GM18867 (cell line): Measurements from ENCODE around the gene SCUBE1.

ENCODE experiments used
- ATAC-seq: cut with Tn5 transposase; IDR thresholded peaks from one replicate; pipeline ENCODE4 v1.9.1; 2021; ENCODE audit warnings: mild to moderate bottlenecking, moderate library complexity; ENCODE audit not compliant: unreplicated experiment

The SCUBE1 gene

DNA sequence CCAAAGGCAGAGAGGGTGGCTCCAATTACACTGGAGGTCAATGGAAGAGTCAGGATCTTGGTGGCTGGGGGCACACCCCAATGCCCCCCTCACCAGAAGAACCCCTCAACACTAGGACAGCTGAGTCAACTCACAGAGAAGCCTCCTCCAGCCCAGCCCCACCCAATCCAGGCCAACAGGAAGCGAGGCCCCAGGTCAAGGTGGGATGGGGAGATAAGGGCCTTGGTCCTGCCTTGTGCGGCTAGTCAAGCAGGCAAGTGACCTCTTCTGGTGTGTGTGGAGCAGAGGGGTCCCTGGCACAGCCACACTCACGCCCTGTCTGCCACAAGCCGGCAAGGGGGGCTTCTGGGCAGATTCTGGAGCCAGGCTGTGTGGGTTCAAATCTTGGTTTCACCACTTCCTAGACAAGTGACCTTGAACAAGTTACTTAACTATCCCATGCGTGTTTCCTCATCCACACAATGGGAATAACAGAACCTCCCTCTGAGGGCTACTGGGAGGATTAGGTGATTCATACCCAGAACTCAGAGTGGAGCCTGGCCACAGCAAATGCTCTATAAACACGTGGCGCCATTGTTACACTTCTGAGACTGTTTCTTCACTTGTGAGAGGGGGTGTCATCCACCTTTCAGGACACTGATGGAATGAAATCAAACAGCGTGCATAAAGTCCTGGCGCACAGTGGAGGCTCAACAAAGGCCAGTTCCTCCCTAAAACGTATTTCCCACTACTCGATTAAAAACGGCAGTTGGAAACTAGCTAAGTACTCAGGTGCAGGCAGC lies 159.5 kb downstream of the SCUBE1 start:
- ATAC-seq = no peak

DNA sequence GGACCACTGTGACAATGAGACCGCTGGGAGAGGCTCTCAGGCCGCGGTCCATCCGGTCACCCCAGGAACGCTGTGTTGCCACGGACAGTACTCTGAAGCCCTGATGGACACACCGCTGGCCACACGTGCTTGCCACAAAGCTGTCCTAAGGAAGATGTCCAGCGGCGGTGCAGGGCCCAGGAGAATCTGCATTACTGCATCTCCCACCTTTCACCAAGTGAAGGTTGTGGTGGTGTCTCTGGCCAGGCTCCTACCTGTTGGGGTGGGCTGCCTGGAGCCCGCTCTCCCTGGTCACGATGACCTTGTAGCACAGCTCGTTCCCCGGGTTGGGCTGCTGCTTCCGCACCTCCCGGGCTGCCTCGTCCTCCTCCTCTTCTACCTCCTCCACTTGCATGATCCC lies 160.4 kb downstream of the SCUBE1 start:
- ATAC-seq = no peak

DNA sequence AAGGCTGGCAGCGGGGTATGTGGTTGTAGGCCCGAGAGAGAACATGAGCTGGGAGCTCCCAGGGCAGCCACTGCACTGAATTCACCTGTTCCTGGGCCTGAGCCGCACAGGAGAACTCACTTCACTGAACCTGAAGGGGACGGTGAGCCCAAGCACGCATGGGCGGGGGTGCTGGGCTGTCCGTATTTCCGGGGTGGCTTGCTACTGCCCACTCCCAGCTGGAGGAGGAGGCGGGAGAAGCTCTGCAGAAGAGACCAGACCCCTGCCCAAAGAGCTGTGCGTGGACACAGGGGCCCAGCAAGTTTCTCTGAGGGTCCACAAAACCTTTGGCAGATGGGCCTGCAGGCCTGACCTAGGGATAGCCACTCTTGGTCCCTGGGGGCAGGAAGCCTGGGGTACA lies 161.1 kb downstream of the SCUBE1 start:
- ATAC-seq = no peak

DNA sequence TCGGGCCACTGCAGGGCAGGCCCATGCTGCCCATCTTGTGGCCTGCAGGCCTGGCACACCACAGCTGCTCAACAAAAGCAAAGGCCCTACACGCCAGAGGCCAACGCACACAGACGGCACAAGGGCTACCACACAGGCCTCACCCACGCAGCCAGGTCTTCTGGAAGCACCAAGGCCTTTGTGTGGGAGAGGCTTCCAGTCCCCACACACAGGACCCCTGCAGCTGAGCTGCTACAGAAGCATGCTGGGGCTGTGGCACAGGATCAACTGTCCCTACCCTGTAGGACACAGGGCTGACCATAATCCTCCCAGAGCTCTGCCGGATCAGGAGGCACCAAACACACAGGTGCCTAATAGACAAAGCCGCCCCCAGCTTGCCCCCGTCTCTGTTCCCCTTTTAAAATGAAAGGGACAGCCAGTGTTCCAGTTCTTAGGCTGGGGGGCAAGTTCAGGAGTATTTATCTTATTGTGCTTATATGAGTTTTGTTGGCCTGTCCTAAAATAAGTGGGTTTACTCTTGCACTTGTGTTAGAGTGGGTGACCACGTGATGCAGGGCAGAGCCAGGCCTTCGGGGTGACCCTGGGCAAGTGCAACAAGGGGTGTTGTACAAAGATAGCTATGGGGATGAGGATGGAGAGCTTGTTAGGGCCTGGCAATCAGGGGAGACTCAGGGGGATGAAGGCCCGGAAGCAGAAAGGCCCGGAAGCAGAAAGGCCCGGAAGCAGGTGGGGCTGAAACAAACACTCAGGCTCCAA lies 161.7 kb downstream of the SCUBE1 start:
- ATAC-seq = no peak

DNA sequence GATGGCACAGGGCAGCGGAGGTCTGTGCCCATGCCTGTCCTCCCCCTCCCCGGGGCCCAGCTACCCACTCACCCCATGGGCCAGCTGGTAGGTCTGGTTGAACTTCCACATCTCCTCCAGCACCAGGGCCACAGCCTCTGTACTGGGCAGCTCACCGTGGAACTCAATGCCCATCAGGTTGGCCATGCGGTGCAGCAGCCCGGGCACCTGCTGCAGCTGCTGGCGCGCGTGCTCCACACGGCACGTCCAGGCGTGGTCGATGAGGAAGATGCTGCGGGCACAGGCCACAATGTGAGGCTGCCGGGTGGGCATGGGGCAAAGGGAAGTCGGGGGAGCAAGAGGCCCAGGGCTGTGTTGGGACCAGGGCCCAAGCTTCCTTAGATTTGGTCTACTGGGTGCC lies 162.5 kb downstream of the SCUBE1 start:
- no peak for ATAC-seq

DNA sequence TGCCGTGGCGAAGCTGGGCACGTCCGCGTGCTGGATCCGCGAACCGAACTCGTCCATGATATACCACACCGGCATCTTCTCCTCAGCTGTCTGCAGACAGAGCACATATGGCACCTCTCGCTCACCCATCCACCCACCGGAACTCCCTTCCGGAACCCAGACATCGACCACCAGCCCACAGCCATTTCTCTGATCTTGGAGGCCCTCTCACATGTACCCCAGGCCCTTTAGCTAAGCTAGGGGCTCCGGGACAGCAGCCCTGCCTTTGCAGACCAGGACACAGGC lies 163.3 kb downstream of the SCUBE1 start:
- ATAC-seq = no peak

DNA sequence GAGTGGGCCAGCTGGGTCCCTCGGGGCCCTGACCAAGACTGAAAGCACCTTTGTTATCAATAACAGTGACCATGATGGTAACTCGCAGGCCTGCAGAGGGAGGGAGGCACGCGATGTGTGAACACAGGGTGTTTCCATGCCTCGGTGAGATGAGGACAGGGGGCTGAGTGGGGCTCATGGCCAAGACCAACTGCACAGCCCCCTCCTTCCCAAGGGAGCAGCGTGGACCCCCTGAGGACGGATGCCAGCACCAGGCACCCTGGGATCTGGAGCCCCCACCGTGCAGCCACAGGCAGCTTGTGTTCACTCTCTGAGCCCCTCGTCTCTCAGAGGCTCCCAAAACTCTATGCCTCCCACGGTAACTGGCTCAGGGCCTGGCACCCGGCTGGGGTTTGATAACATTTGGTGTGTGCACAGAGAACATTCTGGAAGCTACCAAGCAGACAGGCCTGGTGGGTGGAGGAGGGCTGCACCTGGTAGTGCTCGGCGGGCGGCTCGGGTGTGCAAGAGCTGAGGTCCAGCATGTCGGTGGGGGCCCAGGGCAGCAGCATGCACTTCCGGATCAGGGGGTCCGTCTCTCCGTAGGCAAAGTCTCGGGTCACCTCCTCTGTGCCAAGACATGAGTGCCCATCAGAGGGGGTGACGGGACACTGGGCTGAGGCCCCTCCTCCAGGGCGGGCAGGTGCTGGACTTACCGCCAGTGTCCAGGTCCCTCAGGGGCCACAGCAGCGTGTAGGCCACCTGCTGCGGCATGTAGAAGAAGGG lies 163.8 kb downstream of the SCUBE1 start:
- ATAC-seq = no peak

DNA sequence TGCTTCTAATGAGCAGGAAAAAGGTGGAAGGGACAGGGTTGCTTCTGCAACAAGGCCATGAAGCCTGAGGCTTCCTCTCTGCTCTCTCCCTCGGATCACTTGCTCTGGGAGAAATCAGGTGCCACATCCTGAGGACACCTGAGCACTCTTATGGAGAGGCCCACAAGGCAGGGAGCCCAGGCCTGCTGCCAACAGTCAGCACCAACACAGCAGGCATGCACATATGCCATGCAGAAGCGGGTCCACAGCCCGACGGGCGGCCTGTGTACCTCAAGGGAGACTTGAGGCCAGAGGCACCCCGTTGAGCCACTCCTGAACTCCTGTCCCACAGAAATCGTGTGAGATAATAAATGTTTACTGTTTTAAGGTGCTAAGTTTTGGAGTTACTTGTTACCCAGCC lies 165.7 kb downstream of the SCUBE1 start:
- ATAC-seq = no peak

DNA sequence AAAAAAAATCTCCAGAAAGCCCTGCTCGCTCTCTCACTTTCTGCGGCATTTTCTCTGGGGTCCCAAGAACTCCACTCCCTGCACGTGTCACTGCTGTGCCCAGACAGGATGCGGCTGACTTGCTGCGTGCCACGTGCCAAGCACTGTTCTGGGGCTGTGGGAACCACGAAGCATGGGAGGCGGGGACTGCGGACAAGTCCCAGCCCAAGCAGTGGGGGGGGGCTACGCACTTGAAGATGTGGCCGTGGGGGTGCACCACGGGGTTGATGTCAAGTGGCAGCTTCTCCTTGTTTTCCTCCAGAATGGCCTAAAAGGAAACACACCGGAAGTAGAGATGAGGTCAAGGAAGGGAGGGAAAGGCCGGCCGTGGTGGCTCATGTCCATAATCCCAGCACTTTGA lies 167.1 kb downstream of the SCUBE1 start:
- no peak for ATAC-seq

DNA sequence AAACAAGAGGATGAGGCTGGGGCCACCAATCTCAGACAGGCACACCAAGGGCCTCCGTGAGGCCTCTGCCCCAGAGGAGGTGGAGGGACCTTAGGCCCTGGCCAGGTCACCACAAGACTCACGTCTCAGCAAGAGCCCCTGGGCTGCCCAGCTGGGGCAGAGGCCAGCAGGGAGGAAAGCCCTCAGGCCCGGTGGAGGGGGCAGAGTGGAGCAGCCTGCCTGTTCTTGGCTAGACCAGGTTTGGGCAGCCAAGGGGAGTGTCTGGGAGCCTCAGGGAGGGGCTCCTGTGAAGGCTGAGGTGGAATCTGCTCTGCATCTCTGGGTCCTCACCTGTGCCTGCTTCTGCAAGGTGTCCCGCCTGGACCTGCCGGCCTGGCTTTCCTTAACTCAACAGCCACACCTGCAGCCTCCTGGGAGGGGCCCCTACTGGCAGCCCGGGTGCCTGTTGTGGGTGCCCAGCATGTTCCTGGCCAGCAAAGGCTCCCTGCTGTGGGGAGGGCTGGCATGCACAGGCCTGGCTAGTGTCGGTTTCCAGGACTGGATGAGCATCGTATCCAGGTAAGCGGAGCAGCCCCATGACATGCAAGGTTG lies 168.1 kb downstream of the SCUBE1 start:
- ATAC-seq = no peak

DNA sequence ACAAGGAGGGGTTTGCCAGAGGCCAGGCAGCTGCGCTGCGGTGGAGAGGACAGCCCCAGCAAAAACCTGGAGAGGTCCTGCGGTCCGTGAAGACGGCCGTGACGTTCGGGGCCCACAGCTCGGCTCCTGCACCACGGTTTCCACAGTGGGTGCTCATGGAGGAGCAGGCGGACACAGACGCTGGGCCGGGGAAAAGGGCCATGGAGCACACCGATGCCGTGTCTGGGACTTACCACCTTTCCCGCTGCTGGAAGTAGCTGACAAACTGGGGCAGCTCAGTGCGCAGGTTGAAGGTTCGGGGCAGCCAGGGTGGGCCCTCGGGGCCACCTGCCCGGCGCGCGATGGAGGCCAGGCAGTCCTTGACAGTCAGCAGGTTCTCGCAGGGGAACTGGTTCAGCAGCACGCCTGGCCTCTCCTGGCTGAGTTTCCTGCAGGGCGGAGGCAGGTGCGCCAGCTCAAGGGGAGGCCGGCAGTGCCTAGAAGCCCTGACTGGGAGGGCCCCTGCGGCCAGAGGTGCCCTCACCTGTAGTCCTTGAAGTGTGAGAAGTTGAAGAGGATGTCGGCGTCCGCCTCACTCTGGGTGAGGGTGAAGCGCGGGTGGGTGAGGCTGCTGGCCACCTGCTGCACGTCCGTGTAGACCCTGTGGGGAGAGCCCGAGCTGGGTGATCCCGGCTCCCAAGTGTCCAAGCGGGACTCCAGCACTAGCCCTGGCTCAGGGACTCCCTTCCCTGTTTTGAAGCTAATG lies 169.0 kb downstream of the SCUBE1 start:
- ATAC-seq = no peak

DNA sequence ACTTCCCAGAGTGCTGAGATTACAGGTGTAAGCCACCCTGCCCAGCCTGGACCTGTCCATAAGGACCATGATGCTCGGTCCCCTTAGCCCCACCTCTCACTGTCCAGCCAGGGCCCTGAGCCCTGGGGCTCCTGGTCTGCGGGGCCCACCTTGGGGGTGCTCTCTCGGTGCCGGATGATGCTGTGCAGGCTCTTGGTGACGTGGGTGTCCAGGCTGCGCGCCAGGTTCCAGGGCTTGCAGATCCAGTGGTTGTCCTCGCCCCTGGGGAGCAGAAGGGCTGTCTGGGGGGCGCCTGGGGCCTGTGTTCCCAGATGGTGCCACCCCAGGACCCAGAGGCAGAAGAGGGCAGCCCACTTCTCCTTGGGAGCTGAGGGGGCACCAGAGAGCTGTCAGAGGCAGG lies 169.6 kb downstream of the SCUBE1 start:
- ATAC-seq = no peak

DNA sequence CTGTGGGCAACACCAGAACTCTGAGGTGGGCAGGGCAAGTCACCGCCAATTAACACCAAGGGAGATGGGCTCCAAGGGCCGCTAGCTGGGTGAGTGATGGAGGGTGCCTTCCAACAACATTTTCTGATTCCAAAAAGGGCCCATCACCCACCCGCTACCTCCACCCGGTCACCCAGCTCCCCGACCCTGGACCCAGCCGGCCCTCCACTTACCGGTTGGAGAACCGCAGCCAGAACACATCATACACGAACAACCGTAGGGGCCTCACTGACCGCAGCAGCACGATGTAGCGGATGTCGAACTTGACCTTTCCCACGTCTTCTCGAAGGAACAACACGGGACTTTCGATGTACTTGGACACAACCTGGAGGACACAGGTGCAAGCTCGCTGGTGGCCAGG lies 171.0 kb downstream of the SCUBE1 start:
- ATAC-seq = no peak

DNA sequence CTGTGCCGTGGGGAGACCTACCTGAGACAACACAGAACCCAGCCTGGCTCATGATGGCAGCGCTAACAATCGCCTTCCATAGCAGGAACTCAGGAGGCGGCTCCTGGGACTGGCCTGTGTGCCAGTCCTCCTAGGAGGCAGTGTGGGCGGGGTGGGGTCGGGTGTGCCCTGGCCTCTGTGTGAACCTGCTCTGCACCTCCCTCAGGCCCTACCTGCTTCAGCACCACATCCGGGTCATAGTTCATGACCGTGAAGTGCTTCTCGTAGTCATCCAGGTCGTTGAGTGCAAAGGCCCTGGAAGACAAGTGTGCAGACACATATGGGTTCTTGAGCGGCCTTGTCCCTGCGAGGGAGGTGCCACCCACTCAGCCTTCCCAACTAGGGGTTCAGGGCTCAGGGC lies 171.6 kb downstream of the SCUBE1 start:
- ATAC-seq = no peak

DNA sequence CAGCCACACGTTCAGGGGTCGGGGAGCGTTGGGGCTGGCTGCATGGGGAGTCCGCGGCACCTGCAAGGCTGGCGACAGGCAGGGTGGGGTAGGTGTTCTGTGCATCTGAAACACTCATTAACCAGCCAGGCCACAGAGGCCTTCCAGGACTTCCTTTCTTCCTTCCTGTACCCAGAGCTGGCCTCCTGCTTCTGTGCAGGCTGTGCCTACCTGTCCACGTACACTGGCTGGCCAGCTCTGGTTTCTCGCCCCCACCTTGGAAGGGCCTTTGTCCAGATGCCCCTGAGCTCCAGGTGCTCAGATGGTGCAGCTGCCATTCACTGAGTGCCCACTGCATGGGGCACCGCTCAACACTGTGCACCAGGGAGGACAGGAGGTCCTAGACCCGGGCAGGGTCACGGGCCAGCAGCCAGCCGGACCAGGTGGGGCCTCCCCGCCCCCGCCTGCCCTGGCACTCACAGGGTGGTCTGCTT lies 172.1 kb downstream of the SCUBE1 start:
- ATAC-seq = no peak

DNA sequence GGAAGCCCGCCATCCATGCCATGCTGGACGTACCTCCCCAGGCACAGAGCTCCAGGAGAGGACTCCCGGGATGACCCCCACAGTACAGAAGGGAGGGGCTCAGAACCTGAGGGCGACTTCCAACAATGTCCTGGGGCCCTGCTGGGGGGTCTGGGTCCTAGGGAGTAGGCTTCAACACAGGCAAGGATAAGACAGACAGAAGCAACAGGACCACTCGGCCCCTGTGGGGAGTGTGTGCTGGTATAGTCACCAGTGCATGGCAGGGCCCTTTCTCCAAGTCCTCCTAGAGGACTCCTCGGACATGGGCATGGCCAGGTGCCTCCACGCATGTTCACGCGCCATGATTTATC lies 173.1 kb downstream of the SCUBE1 start:
- no peak for ATAC-seq

DNA sequence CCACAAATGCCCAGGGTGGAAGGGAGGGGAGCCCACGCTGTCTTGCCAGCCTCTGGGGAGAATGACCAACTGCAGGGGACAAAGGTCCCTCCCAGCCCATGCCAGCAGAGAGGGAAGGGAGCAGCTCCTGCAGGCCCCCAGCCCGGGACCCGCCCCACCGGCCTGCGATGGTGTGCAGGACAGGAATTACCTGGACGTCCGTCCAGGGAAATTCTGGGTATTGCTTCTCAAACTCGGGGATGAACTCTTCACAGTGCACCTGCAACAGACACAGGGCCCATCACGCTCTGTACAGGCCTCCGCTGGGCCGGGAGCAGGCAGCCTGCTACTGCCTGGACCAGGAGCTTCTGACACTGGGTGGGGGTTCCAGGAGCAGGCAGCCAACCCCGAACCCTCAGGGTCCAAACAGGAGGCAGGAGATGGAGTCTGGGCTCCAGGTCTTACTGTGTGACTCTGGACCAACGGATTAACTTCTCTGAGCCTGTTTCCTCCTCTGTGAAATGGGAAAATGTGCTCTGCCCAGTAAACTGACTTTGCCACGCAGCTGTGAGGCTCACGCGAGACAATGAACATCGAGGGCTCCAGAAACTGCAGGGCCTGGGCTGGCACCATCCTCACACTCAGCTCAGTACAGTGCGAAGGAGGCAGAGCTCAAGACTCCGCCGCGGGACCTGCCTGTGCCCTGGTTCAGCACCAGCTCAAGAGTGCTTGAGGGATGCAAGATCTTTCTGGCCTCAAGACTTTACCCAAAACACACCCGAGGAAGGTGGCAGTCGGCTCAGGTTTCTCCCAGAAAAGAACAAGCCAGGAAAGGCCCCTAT lies 173.7 kb downstream of the SCUBE1 start:
- no peak for ATAC-seq

DNA sequence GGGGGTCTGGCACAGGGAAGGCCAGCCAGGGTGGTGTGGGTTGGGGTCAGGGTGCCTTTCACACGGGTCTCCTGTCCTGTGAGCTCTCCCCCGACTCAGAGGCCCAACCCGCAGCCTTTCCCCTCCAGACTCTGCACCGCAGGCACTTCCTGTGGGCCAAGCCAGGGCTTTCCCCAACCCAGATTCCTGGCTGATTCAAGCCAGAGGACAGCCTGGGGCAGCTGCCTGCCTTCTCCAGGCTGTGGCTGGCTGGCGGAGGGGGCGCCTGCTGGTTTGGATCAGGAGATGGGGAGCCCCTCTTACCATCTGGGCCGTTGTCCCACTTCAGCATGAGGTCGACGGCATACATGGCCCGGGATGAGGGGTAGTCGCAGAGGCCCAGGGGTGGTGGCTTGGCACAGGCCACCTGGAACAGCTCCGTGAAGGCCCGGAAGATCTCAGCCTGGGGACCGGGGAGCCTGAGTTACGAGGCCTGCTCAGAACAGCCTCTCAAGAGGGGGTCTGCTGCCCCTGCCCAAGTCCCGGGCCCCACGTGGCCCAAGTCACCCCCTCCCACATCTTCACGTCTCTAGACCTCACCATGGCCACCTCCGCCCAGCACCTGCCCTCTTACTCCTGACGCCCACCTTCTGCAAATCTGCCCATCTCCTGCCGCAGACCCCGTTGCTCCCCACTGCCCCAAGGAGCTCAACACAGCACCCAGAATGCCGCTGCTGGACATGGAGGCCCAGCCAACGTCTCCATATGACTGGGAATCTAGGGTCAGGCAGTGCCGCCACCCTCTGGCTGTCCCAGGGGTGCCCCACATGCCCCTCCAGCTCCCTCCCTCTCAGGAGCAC lies 174.5 kb downstream of the SCUBE1 start:
- ATAC-seq = no peak

DNA sequence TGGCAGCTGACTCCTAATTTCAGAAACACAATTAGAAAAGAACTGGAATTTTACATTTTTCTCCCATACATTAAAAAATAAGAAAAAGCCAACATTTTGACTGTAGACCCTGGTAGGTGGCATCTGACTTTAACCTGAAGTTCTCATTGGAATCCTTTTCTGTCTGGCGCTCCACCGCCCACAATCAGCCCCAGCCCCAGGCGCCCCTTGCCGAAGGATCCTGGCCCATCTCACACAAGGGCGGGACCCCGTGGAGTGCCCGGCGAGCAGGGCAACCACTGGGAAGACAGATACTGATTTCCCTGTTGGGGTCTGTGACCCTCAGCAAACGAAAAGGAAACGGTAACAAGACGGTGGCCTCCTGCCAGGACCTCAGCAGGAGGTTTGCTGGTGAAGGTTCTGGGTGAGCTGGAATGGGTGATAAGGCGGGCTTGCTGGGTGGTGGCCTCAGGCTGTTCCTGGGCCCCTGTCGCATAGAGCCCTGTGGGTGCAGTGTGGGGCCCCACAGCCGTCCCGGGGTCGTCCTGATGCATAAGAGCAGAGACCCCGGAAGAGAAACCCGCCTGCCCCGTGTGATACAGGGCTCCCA lies 176.1 kb downstream of the SCUBE1 start:
- no peak for ATAC-seq
